Common myeloid progenitor, CD34-positive (primary cell): ENCODE data around the gene RAB44.

Experiments used
- CTCF ChIA-PET: fragments of 350-600 bp; sonication (Branson Sonifier 250); formaldehyde crosslinking; loops from one replicate; lab custom pipeline; 2021; ENCODE audit warnings: antibody characterized with exemption; lab: Charles Lee
- POLR2A ChIA-PET: fragments of 350-600 bp; sonication (Branson Sonifier 250); formaldehyde crosslinking; loops from one replicate; lab custom pipeline; 2021; ENCODE audit warnings: antibody characterized with exemption; lab: Charles Lee
- DNase-seq, 3 donors: peaks; one replicate each; pipeline versions ENCODE4 v3.0.0 to v3.0.0-alpha.2; 2013
- H3K27ac ChIP-seq, 2 experiments: 1 replicate in 1 of 2; 2 replicates in 1 of 2; pipeline ENCODE4 v1.7.0; 2013; ENCODE audit warnings: inconsistent platforms in 2 of 2, low read length in 2 of 2, mild to moderate bottlenecking in 2 of 2, low read depth in 1 of 2, moderate library complexity in 1 of 2; ENCODE audit not compliant: severe bottlenecking in 2 of 2, insufficient read depth in 1 of 2, poor library complexity in 1 of 2
- H3K27me3 ChIP-seq, 5 experiments: replicated peaks in 2 of 5; 1 replicate in 3 of 5; 2 replicates in 2 of 5; pipeline versions ENCODE4 v1.6.1 to v1.7.0; 2013; ENCODE audit warnings: low read length in 4 of 5, mild to moderate bottlenecking in 2 of 5, moderate library complexity in 2 of 5, inconsistent platforms in 1 of 5; ENCODE audit not compliant: insufficient read depth in 5 of 5, control insufficient read depth in 4 of 5
- H3K36me3 ChIP-seq, 4 experiments: 1 replicate in 2 of 4; 2 replicates in 2 of 4; pipeline versions ENCODE4 v1.6.1 to v1.7.0; 2013; ENCODE audit warnings: low read length in 3 of 4, control low read depth in 1 of 4, mild to moderate bottlenecking in 1 of 4; ENCODE audit not compliant: control insufficient read depth in 4 of 4, insufficient read depth in 4 of 4
- H3K4me1 ChIP-seq, 4 experiments: 1 replicate in 3 of 4; 2 replicates in 1 of 4; pipeline versions ENCODE4 v1.6.1 to v1.7.1; 2013; ENCODE audit warnings: low read length in 3 of 4, mild to moderate bottlenecking in 3 of 4, control low read depth in 1 of 4, inconsistent platforms in 1 of 4, moderate library complexity in 1 of 4; ENCODE audit not compliant: control insufficient read depth in 4 of 4, insufficient read depth in 4 of 4; ENCODE audit errors: control extremely low read depth in 1 of 4
- H3K4me3 ChIP-seq, 7 experiments: 1 replicate in 4 of 7; 2 replicates in 3 of 7; pipeline versions ENCODE4 v1.5.1 to v1.7.0; 2013; ENCODE audit warnings: mild to moderate bottlenecking in 7 of 7, low read length in 6 of 7, moderate library complexity in 6 of 7, inconsistent platforms in 2 of 7, low read depth in 2 of 7, control low read depth in 1 of 7; ENCODE audit not compliant: insufficient read depth in 4 of 7, control insufficient read depth in 1 of 7; ENCODE audit errors: extremely low read depth in 1 of 7
- H3K9me3 ChIP-seq, 5 experiments: 1 replicate in 4 of 5; 2 replicates in 1 of 5; pipeline versions ENCODE4 v1.6.1 to v1.7.1; 2013; ENCODE audit warnings: low read length in 4 of 5, mild to moderate bottlenecking in 2 of 5, inconsistent platforms in 1 of 5, low read depth in 1 of 5, moderate library complexity in 1 of 5; ENCODE audit not compliant: control insufficient read depth in 4 of 5, insufficient read depth in 2 of 5; ENCODE audit errors: control extremely low read depth in 1 of 5
- WGBS: methylation state at CpG from one replicate; pipeline ENCODE4 v1.1.5; 2013; ENCODE audit not compliant: insufficient coverage; 5-methylcytosine and 5-hydroxymethylcytosine counted together

RAB44 gene

DNA sequence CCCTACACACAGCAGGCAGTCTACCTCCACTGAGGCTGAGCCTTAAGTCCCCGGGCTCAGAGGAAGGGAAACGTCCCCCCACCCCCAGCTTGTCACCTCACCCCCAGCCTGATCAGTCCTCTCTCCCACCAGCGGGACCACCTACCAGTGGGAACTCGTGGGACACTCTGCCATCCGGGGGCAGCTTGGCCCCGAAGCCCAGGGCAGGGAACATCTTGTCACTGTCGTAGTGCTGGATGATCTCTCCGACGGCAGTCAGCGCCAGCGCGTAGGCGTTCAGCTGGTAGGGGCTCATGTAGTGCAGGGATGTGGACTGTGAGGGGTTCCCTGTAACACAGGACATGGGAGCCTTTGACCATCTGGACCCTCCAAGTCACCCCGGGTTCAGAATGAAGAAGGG is 48.6 kb downstream of the RAB44 start:
- Histone ChIP-seq H3K4me3 (no peak overlapping the region), H3K36me3 (no peaks in the 10 kb centered on the region), H3K27ac (no peak overlapping the region), H3K4me1 (peaks cover 0 to 3% (median 0%) of the 10 kb centered on the region in 4 experiments), H3K9me3 (peaks cover 0 to 10% (median 3%) of the 10 kb centered on the region in 5 experiments), H3K27me3 (no peaks in the 10 kb centered on the region)
- WGBS: 92% methylated on average over 9 of the region's 14 CpGs
- ChIA-PET CTCF (interaction anchor here (1.6 to 1.8 kb wide), 2 partner anchors 13 to 22 kb away, joined by 3 to 8 read pairs; no protein-coding TSS in a partner anchor), POLR2A (no interaction called here)
- no peak for DNase-seq

DNA sequence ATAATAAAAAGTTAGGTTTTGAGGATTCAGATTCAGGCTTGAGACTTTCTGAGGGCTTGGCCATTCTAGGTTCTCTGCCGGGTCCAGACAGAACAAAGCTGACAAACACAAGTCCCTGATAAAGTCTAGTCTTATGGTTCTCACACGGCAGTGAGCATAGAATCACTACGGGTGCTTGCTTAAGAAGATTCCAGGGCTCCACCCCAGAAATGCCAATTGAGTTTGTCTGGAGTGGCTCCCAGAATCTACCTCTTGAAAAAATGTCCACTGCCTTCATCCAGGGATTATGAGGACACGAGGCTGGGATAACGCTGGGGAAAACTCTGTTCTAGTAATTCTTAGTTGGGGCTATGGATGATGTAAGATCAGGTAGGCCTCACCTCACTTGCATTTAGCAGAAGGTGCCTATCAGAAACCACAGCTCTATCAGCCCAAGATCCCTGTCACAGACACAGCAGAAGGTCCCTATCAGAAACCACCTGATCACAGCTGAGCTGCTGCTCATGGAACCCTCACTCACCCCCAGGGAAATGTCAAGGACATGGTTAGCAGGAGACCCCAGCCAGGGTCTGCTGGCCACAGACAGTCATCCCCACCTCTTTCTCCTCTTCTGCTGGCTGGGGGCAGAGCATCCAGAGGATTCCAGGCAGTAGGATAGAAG is 52.3 kb downstream of the RAB44 start:
- 76% methylated on average over 2 of the region's 5 CpGs for WGBS
- no peak for DNase-seq
- Histone ChIP-seq H3K27me3 (no peaks in the 10 kb centered on the region), H3K36me3 (no peaks in the 10 kb centered on the region), H3K4me1 (peaks cover 0 to 1% (median 0%) of the 10 kb centered on the region in 4 experiments), H3K9me3 (peaks cover 0 to 10% (median 3%) of the 10 kb centered on the region in 5 experiments), H3K4me3 (no peak overlapping the region), H3K27ac (no peak overlapping the region)
- ChIA-PET POLR2A (no interaction called here), CTCF (no interaction called here)

- POLR2A ChIA-PET: no interaction called here
- Histone ChIP-seq H3K27ac (no peak overlapping the region), H3K4me1 (peaks cover 0 to 13% (median under 1%) of the 10 kb centered on the region in 4 experiments), H3K36me3 (no peaks in the 10 kb centered on the region), H3K27me3 (no peaks in the 10 kb centered on the region), H3K4me3 (no peak overlapping the region), H3K9me3 (peaks cover 0 to 10% (median 3%) of the 10 kb centered on the region in 5 experiments)
- WGBS: 100% methylated on average over 1 of the region's 3 CpGs
- CTCF ChIA-PET: interaction anchor here (1.0 to 1.9 kb wide), 3 partner anchors 22 to 136 kb away, joined by 3 to 9 read pairs (median 3); no protein-coding TSS in a partner anchor
- no peak for DNase-seq
These were observed 53.5 kb downstream of the RAB44 start for GRCh38 chr6:36751091-36751490.

- Histone ChIP-seq H3K27me3 (no peaks in the 10 kb centered on the region), H3K9me3 (peaks cover 0 to 10% (median 3%) of the 10 kb centered on the region in 5 experiments), H3K36me3 (no peaks in the 10 kb centered on the region), H3K27ac (no peak overlapping the region), H3K4me1 (peaks cover 0 to 14% (median under 1%) of the 10 kb centered on the region in 4 experiments), H3K4me3 (no peak overlapping the region)
- CTCF ChIA-PET: interaction anchor here (0.9 to 2.1 kb wide), 5 partner anchors 9 to 137 kb away, joined by 3 to 9 read pairs (median 3); no protein-coding TSS in a partner anchor
- POLR2A ChIA-PET: no interaction called here
- 80% methylated on average over 1 of the region's 1 CpG for WGBS
- DNase-seq: no peak
These were observed 54.2 kb downstream of the RAB44 start for GRCh38 chr6:36751833-36752186.

GRCh38 chr6:36752187-36752885 is 54.7 kb downstream of the RAB44 start:
- H3K4me1 ChIP-seq: peaks cover 0 to 19% (median under 1%) of the 10 kb centered on the region in 4 experiments
- H3K4me3 ChIP-seq: no peak overlapping the region
- 96% methylated on average over 5 of the region's 6 CpGs for WGBS
- H3K27me3 ChIP-seq: no peaks in the 10 kb centered on the region
- ChIA-PET CTCF (interaction anchor here (0.9 to 2.1 kb wide), 4 partner anchors 9 to 137 kb away, joined by 3 to 9 read pairs (median 5); no protein-coding TSS in a partner anchor), POLR2A (no interaction called here)
- DNase-seq: no peak
- H3K9me3 ChIP-seq: peaks cover 0 to 10% (median 3%) of the 10 kb centered on the region in 5 experiments
- H3K36me3 ChIP-seq: no peaks in the 10 kb centered on the region
- H3K27ac ChIP-seq: no peak overlapping the region

DNA sequence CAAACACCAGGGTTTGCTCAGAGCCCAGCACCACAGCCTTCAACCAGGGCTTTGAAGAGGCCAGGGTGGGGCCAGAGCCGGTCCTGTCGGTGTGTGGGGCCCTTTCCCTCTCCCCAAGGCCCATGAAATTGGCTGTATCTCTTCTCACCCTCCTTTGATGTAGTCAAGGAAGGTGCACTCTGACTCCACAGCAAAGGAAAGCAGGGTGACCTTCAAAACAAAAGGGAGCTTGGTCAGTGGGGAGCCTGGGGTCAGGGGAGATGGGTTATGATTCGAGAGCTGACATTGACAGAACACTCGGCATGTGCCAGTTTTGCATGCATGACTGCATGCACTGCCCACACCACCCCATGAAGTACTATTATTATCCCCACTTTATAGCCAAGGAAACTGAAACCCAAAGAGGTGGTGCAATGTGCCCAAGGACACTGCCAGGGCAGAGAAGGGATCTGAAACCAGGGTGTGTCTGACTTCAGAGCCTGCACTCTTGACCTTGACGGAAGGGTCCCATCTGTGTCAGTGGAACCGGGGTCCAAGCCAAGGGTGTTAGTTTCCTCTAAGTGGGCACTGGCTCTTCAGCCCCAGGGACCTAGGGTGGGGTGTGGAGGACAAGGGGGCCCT is 55.4 kb downstream of the RAB44 start:
- no peaks in the 10 kb centered on the region for H3K36me3 ChIP-seq
- peaks cover 0 to 10% (median 3%) of the 10 kb centered on the region in 5 experiments for H3K9me3 ChIP-seq
- no peak overlapping the region for H3K4me3 ChIP-seq
- peaks cover 0 to 24% (median under 1%) of the 10 kb centered on the region in 4 experiments for H3K4me1 ChIP-seq
- POLR2A ChIA-PET: no interaction called here
- no peak overlapping the region for H3K27ac ChIP-seq
- H3K27me3 ChIP-seq: no peaks in the 10 kb centered on the region
- 91% methylated on average over 6 of the region's 6 CpGs for WGBS
- CTCF ChIA-PET: interaction anchor here (1.0 to 3.8 kb wide), 5 partner anchors 8 to 138 kb away, joined by 3 to 10 read pairs (median 4); no protein-coding TSS in a partner anchor
- DNase-seq: no peak
